NCI-H82 treated with DMSO at 0.1 percent for 48 hours (cell line): ENCODE data around the gene ANKRD40.
A peak's percentile ranks its signal among the peaks of the same experiment; 100 is the strongest.
"Not testable (repeated sequence)": the region's sequence is repeated elsewhere in the genome, so short reads cannot be mapped to it uniquely, and the experiment has no call there.

Experiments used
- DNase-seq: peaks from one replicate; lab custom pipeline; 2025; ENCODE audit not compliant: unreplicated experiment; lab: John Stamatoyannopoulos, UW

Gene ANKRD40, protein sequence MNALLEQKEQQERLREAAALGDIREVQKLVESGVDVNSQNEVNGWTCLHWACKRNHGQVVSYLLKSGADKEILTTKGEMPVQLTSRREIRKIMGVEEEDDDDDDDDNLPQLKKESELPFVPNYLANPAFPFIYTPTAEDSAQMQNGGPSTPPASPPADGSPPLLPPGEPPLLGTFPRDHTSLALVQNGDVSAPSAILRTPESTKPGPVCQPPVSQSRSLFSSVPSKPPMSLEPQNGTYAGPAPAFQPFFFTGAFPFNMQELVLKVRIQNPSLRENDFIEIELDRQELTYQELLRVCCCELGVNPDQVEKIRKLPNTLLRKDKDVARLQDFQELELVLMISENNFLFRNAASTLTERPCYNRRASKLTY

GRCh38 chr17:50707289-50708049 lies at the start of gene ANKRD40:
Gene ANKRD40 (minus strand): TSS chr17:50707914. CDS start chr17:50707654, 260 bp downstream.
- peak; percentile 41 for DNase-seq

DNA sequence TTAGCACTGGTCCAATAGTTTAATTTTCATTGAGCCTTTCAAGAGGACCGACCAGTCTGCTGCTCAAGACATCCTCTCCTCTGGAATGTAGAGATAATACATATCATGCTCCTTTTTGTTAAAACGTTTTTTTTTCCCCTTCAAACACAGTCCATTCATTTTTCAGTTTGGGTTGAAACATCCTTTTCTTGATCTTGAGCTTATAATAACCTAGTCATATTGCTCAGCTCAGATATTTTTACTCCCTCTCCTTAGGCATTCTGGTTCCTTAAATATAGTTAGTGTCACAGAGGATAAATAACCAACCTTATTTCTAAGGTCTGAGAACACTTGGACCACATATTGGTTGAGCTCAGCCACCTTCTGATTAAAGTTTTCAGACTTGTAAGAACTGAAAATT lies 46.8 kb upstream of the ANKRD40 start:
- DNase-seq = no peak

- no peak for DNase-seq
These were observed 41.5 kb upstream of the ANKRD40 start for GRCh38 chr17:50749245-50749644.

GRCh38 chr17:50745631-50746030 lies 37.9 kb upstream of the ANKRD40 start:
- DNase-seq = no peak

GRCh38 chr17:50739098-50739497 lies 31.4 kb upstream of the ANKRD40 start:
- no peak for DNase-seq

DNA sequence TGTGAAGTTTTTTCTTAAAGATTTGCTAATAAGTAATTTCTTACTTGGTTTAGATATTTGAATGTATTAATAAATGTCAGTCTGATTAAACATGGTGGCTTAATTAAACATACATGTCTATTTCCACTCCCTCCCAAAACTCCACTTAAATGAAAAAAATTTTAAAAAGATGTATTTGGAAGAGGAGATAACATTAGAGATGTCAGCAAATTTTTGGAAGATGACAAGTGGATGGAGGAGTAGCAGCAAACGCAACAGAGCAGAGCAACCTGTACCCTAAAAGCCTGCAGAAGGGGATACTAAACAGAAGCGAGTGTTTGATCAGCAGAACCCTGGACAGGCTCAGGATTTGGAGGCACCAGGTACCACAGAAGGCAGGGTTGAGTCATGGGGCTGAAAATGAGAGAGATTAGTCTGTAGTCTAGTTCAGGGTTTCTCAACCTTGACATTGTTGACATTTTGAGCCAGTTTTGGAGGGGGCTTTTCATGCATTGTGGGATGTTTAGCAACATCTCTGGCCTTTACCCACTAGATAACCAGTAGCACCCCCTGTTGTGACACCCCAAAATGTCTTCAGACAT lies 29.5 kb upstream of the ANKRD40 start:
- no peak for DNase-seq

DNA sequence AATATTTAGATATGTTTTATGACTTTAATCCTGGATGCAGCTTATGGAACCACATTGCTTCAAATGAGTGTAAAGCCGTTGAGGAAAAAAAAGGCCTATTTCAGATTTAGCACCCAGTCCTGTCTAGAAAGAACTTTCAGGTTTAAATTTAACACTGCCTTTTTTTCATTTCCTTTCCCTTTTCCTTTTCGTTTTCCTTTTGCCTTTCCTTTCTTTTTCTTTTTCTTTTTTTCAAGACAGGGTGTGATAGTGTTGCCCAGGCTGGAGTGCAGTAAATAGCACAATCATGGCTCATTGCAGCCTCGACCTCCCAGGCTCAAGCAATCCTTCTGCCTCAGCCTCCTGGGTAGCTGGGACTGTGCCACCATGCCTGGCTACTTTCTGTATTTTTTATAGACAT lies 27.6 kb upstream of the ANKRD40 start:
- DNase-seq = no peak

GRCh38 chr17:50731575-50732460 lies 24.1 kb upstream of the ANKRD40 start:
- DNase-seq = no peak

- DNase-seq = no peak
These were observed 21.4 kb upstream of the ANKRD40 start for GRCh38 chr17:50728881-50729765.

GRCh38 chr17:50728112-50728429 lies 20.4 kb upstream of the ANKRD40 start:
- DNase-seq = no peak

DNA sequence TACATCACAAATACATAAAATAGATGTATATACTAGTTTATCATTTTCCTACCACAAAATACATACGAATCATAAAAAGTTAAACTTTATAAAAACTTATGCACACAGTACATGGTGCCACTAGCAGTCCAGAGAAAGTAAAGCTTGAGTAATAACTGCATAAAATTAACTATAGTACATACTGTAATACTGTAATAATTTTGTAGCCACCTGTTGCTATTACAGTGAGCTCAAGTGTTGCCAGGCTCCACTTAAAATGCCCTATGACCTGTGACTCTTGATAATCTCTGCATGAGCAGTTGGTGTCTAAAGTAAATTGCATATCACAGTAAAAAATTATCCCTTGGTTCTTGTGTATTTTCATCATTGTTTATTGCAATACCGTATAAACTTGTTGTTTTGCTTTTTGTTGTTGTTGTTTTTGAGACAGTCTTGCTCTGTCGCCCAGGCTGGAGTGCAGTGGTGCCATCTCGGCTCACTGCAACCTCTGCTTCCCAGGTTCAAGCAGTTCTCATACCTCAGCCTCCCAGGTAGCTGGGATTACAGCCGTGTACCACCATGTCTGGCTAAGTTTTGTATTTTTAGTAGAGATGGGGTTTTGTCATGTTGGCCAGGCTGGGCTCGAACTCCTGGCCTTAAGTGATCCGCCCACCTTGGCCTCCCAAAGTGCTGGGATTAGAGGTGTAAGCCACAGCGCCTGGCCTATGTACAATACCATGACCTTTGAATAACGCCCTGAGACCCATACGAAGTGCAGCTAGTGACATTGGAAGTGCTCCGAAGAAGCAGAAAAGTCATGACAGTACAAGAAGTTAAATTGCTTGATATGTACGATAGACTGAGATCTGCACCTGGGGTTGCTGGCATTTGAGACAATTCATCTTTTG lies 18.3 kb upstream of the ANKRD40 start:
- no peak for DNase-seq

DNA sequence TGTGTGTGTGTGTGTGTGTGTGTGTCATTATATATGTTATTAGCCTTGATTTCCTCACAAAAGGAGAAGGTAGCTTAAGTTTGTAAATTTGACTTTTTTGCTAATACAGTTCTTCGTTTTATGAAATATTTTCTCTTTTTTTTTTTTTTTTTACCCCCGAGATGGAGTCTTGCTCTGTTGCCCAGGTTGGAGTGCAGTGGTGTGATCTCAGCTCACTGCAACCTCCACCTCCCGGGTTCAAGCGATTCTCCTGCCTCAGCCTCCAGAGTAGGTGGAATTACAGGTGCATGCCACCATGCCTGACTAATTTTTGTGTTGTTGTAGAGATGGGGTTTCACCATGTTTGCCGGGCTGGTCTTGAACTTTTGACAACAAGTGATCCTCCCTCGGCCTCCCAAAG lies 16.9 kb upstream of the ANKRD40 start:
- DNase-seq = not testable (repeated sequence)

DNA sequence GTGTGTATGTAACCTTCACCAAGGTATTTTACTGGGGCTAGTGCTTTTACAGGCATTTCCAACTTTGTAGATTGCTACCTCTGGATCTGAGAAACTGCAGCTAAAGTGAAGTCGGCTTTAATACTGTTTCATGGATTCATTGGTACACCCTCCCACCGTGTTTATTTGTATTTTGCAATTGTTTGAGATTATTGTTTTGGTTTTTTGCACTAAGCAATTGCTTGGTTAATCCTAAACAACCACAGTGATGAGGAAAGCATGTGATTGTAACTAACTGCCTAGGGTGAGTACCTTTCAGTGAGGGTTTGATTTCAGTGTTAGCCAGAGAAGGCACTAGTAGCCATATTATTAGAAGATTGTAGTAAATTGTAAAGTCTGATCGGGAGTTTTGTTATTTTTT lies 15.0 kb upstream of the ANKRD40 start:
- no peak for DNase-seq

DNA sequence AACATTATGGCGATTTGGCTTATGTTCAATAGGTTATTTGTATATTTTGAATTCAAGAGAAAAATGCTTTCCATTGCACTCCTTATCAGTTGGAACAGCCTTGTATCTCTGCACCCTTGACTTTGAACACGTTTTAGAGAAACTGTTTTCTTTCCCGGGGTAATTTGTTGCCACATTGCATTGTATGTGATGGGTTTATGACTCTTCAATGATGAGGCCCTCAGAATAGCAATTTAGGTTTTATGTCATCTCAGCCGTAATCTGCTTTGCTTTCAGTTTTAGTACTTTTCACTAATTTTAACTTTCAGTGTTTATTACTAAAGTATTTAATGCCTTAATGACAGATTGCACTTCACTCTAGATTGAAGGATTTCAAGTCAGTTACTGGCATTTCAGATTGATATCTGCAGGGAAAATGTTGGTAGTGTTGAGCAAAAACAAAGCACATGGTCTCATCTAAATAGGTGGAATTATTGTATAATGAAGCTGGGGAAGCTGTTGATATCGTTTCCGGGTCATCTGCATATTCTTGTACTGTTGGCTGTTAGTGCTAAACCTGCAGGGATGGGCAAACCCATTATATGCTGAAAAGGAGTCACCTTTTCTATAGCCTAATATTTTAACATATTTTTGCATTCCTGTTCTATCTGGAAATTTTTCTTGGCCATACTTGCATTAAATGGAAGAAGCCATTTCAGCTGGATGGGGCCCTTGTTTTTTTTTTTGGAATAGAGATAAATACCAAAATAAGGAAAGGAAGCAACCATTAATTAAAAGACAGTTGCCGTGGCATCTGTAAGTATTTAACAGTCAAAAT lies 13.7 kb upstream of the ANKRD40 start:
- no peak for DNase-seq

GRCh38 chr17:50719924-50720794 lies 12.4 kb upstream of the ANKRD40 start:
- no peak for DNase-seq

- DNase-seq = peak; percentile 85
These were observed 11.6 kb upstream of the ANKRD40 start, which contains the start of gene LUC7L3 for GRCh38 chr17:50719144-50719923. Gene LUC7L3 (plus strand): TSS chr17:50719603. CDS start chr17:50719733, 130 bp downstream.
